Measurements from ENCODE around the gene FAM114A1. TPM values are rescaled to one million over a fixed set of nuclear protein-coding genes. Genes with fewer than 3 reads are reported as not detected.
A peak's percentile ranks its signal among the peaks of the same experiment; 100 is the strongest.

FAM114A1 gene
- total RNA-seq, 1 donor from 2014 or later = 11.3 TPM

GRCh38 chr4:38872620-38873019 is 5.0 kb downstream of the FAM114A1 start:
- H3K9me3 Mint-ChIP-seq = peaks cover 9% of the 10 kb centered on the region
- no peak for TF ChIP-seq CTCF (conservative IDR thresholded peaks at IDR 0.05)

GRCh38 chr4:38873290-38873944 is 5.8 kb downstream of the FAM114A1 start:
- no peak for DNase-seq (ENCODE audit: low read depth, low spot score)
- TF ChIP-seq CTCF (conservative IDR thresholded peaks at IDR 0.05) = no peak
- peaks cover 3% of the 10 kb centered on the region for H3K27me3 Mint-ChIP-seq (ENCODE audit: low read depth)
- peaks cover 9% of the 10 kb centered on the region for H3K36me3 Mint-ChIP-seq (ENCODE audit: low read depth)
- H3K27ac Mint-ChIP-seq (ENCODE audit: unreplicated experiment) = peak overlapping the region; percentile 72
- H3K4me1 Mint-ChIP-seq = peaks cover 27% of the 10 kb centered on the region
- H3K4me3 Mint-ChIP-seq = no peak overlapping the region
- H3K9me3 Mint-ChIP-seq = peaks cover 9% of the 10 kb centered on the region

More at GRCh38 chr4:38872620-38873019, 5.0 kb downstream of the FAM114A1 start:
- DNase-seq (ENCODE audit: low read depth, low spot score) = no peak
- Mint-ChIP-seq H3K27ac (ENCODE audit: unreplicated experiment) (no peak overlapping the region), H3K36me3 (ENCODE audit: low read depth) (peaks cover 9% of the 10 kb centered on the region), H3K27me3 (ENCODE audit: low read depth) (peaks cover 5% of the 10 kb centered on the region), H3K4me1 (peaks cover 29% of the 10 kb centered on the region), H3K4me3 (no peak overlapping the region)

- peaks cover 9% of the 10 kb centered on the region for H3K9me3 Mint-ChIP-seq
- TF ChIP-seq CTCF (conservative IDR thresholded peaks at IDR 0.05) = no peak
- no peak overlapping the region for H3K4me3 Mint-ChIP-seq
- no peak for DNase-seq (ENCODE audit: low read depth, low spot score)
- H3K36me3 Mint-ChIP-seq (ENCODE audit: low read depth) = peaks cover 9% of the 10 kb centered on the region
- H3K27ac Mint-ChIP-seq (ENCODE audit: unreplicated experiment) = no peak overlapping the region
- H3K27me3 Mint-ChIP-seq (ENCODE audit: low read depth) = no peaks in the 10 kb centered on the region
- H3K4me1 Mint-ChIP-seq = peaks cover 7% of the 10 kb centered on the region
Observed at GRCh38 chr4:38876636-38877035, 9.0 kb downstream of the FAM114A1 start.

- no peak for TF ChIP-seq CTCF (conservative IDR thresholded peaks at IDR 0.05)
- Mint-ChIP-seq H3K4me3 (no peak overlapping the region), H3K4me1 (peaks cover 12% of the 10 kb centered on the region), H3K36me3 (ENCODE audit: low read depth) (no peaks in the 10 kb centered on the region), H3K9me3 (peaks cover 2% of the 10 kb centered on the region), H3K27me3 (ENCODE audit: low read depth) (no peaks in the 10 kb centered on the region), H3K27ac (ENCODE audit: unreplicated experiment) (no peak overlapping the region)
- DNase-seq (ENCODE audit: low read depth, low spot score) = no peak
Observed at GRCh38 chr4:38884254-38884653, 16.6 kb downstream of the FAM114A1 start.

- no peak for DNase-seq (ENCODE audit: low read depth, low spot score)
- Mint-ChIP-seq H3K27ac (ENCODE audit: unreplicated experiment) (peak overlapping the region; percentile 89), H3K4me1 (peaks cover 20% of the 10 kb centered on the region), H3K36me3 (ENCODE audit: low read depth) (peaks cover 3% of the 10 kb centered on the region), H3K27me3 (ENCODE audit: low read depth) (no peaks in the 10 kb centered on the region), H3K4me3 (peak overlapping the region; percentile 10), H3K9me3 (peaks cover 2% of the 10 kb centered on the region)
- TF ChIP-seq CTCF (conservative IDR thresholded peaks at IDR 0.05) = no peak
Observed at GRCh38 chr4:38889143-38889542, 21.5 kb downstream of the FAM114A1 start.
